Activated naive CD8-positive, alpha-beta T cell treated with anti-CD3 and anti-CD28 coated beads for 36 hours (primary cell): ENCODE measurements around the gene RNF44. TPM values are rescaled to one million over a fixed set of nuclear protein-coding genes. Genes with fewer than 3 reads are reported as not detected.
"Not testable (repeated sequence)": the region's sequence is repeated elsewhere in the genome, so short reads cannot be mapped to it uniquely, and the experiment has no call there.

Experiments used
- DNase-seq: peaks from one replicate; pipeline ENCODE4 v3.0.0; 2021
- H3K27ac Mint-ChIP-seq: one replicate; pipeline ENCODE4 v1.8.0; 2022; ENCODE audit warnings: mild to moderate bottlenecking, moderate library complexity, mixed read lengths
- H3K27me3 Mint-ChIP-seq: one replicate; pipeline ENCODE4 v1.8.0; 2022; ENCODE audit warnings: mild to moderate bottlenecking, mixed read lengths
- H3K36me3 Mint-ChIP-seq: one replicate; pipeline ENCODE4 v1.8.0; 2021; ENCODE audit warnings: mild to moderate bottlenecking, mixed read lengths
- H3K4me1 Mint-ChIP-seq: one replicate; pipeline ENCODE4 v1.8.0; 2021; ENCODE audit warnings: mixed read lengths
- H3K4me3 Mint-ChIP-seq: one replicate; pipeline ENCODE4 v1.8.0; 2022; ENCODE audit warnings: mild to moderate bottlenecking, moderate library complexity, mixed read lengths
- H3K9me3 Mint-ChIP-seq: one replicate; pipeline ENCODE4 v1.8.0; 2022; ENCODE audit warnings: mixed read lengths
- total RNA-seq, 2 experiments: library from RNA; stranded (reverse); gene quantifications; one replicate each; pipeline ENCODE4 v1.2.3, GENCODE V29; 2021

Gene RNF44
- total RNA-seq, 2 experiments from 2014 or later, result 53.4 to 53.8 TPM

DNA sequence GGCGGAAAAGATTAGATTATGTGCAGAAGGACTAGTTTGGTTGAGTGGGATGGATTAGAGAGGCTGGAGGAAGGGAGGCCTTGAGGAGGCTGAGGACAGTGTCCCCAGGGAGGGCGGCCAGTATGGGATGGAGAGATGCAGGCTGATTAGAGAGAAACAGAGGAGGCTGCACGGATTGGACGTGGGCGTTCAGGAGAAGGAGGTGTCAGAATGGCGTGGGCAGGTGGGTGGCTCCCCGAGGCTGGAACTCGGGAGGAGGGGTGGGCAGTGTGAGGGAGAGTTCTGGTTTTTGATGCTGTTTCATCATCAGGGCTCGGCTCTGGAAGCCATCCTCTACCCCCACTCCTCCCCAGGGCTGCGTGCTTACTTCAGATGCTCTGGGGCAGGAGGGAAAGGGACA lies 25.0 kb upstream of the RNF44 start:
- no peaks in the 10 kb centered on the region for H3K9me3 Mint-ChIP-seq
- peaks cover 23% of the 10 kb centered on the region for H3K4me1 Mint-ChIP-seq
- no peak overlapping the region for H3K27ac Mint-ChIP-seq
- no peaks in the 10 kb centered on the region for H3K27me3 Mint-ChIP-seq
- DNase-seq, result no peak
- H3K36me3 Mint-ChIP-seq, result no peaks in the 10 kb centered on the region
- H3K4me3 Mint-ChIP-seq, result no peak overlapping the region

DNA sequence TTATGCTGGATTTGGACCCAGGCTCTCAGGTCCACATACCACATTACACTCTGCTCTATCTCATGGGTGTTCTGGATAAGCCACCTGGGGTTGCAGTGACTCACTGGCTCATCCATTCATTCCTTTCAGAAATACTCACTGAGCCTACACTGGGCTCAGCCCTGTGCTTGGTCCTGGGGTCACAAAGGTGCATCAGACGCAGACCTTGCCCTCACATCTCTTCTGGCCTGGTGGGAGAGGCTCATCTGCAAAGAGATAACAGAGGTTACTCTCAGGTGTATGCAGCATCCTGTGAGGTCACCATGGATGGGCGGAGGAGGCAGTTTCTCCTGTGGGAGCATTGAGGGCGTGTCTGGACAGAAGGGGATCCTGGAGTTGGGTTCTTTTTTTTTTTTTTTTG lies 24.1 kb upstream of the RNF44 start:
- no peak for DNase-seq
- H3K27me3 Mint-ChIP-seq, result no peaks in the 10 kb centered on the region
- H3K4me3 Mint-ChIP-seq, result no peak overlapping the region
- peaks cover 25% of the 10 kb centered on the region for H3K4me1 Mint-ChIP-seq
- H3K9me3 Mint-ChIP-seq, result no peaks in the 10 kb centered on the region
- H3K27ac Mint-ChIP-seq, result no peak overlapping the region
- H3K36me3 Mint-ChIP-seq, result no peaks in the 10 kb centered on the region

DNA sequence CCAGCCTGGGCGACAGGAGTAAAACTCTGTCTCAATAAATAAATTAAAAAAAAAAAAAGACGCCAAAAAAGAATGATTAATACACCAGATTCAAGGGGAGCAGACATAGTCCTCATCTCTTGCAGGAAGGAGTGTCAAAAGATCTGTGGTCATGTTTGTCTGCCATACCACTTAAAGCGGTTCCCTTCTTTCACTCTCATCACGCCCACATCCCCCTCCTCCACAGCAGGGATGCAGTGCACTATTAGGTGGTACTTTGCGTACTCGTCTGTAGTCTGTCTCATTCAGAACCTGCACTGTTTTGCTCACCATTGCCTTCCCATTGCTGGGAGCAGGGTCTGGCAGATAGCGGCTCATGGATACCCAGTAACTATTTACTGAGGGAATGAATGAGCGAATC lies 23.2 kb upstream of the RNF44 start:
- Mint-ChIP-seq H3K27ac (no peak overlapping the region), H3K27me3 (no peaks in the 10 kb centered on the region), H3K9me3 (no peaks in the 10 kb centered on the region)

DNA sequence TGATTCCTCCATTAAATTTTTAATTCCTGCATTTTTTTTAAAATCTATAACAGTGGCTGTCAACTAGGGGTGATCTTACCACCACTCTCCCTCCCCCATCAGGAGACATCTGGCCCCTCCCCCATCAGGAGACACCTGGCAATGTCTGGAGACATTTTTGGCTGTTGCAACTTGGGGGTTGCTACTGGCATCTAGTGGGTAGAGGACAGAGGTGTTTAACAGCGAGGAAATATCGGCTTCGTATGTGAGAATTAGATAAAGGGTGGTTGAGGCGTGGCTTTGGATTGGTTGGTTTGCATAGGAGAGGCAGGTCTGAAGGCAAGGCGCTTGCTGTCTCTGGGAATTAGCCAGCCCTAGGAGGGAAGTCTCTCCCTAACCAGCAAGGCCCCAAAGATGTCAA lies 22.5 kb upstream of the RNF44 start:
- Mint-ChIP-seq H3K27me3 (no peaks in the 10 kb centered on the region), H3K27ac (no peak overlapping the region), H3K4me3 (no peak overlapping the region), H3K9me3 (no peaks in the 10 kb centered on the region), H3K4me1 (peaks cover 37% of the 10 kb centered on the region), H3K36me3 (no peaks in the 10 kb centered on the region)
- DNase-seq, result no peak

More for the DNA sequence above, 23.2 kb upstream of the RNF44 start:
- Mint-ChIP-seq H3K4me1 (peaks cover 31% of the 10 kb centered on the region), H3K36me3 (no peaks in the 10 kb centered on the region), H3K4me3 (no peak overlapping the region)
- DNase-seq, result peak; percentile 59

DNA sequence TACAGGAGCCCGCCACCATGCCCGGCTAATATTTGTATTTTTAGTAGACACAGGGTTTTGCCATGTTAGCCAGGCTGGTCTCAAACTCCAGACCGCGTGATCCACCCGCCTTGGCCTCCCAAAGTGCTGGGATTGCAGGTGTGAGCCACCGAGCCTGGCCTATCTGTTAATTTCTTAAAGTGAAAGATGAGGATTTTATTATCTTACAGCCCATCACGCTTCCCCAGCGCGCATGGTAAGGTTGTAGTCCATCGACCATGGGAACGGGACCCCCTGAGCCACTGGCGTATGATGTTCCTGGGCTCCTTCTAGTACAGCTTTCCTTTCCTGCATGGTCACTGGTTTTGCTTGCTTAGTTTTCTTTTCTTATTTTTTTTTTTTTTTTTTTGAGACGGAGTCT lies 20.6 kb upstream of the RNF44 start:
- no peaks in the 10 kb centered on the region for H3K9me3 Mint-ChIP-seq
- H3K27ac Mint-ChIP-seq, result no peak overlapping the region
- no peaks in the 10 kb centered on the region for H3K27me3 Mint-ChIP-seq
- no peak overlapping the region for H3K4me3 Mint-ChIP-seq
- no peak for DNase-seq
- no peaks in the 10 kb centered on the region for H3K36me3 Mint-ChIP-seq
- peaks cover 50% of the 10 kb centered on the region for H3K4me1 Mint-ChIP-seq

DNA sequence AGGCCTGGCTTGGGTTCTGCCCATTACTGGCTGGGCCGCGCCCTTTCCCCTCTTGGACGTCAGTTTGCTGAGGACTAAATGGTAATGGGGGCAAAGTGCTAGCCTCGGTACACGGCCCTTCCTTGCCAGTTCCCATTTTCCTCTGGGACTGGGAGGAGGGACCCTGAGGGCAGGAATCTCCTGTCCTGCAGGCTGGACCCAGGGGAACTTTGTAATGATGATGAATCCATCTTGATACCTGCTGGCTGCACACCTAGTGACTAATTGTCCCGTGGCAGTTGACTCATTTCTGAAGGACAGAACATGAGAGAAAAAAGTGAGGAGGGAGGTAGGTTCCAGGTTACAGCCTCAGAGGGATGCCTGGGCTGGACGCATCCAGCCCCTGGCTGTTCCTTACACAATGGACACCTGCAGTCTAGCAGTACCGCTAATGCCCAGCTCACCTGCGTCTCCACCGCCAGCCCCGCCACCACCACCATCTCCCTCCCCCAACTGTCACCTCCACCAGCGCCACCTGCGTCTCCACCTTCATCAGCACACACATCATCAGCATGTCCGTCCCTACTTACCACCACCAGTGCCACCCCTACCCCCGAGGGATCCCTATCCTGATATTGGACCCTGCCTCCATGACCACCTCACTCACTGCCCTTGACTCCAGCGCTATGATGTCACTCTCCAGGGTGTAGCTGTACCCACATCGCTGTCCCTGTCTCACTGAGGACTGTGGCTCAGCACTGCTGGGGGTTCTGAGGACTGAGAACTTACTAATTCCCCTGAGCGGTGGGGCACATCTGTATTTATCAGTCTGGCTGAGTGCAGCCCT lies 16.3 kb upstream of the RNF44 start:
- no peaks in the 10 kb centered on the region for H3K9me3 Mint-ChIP-seq
- H3K27me3 Mint-ChIP-seq, result no peaks in the 10 kb centered on the region
- H3K4me1 Mint-ChIP-seq, result peaks cover 41% of the 10 kb centered on the region
- no peaks in the 10 kb centered on the region for H3K36me3 Mint-ChIP-seq
- no peak for DNase-seq
- no peak overlapping the region for H3K27ac Mint-ChIP-seq
- no peak overlapping the region for H3K4me3 Mint-ChIP-seq

DNA sequence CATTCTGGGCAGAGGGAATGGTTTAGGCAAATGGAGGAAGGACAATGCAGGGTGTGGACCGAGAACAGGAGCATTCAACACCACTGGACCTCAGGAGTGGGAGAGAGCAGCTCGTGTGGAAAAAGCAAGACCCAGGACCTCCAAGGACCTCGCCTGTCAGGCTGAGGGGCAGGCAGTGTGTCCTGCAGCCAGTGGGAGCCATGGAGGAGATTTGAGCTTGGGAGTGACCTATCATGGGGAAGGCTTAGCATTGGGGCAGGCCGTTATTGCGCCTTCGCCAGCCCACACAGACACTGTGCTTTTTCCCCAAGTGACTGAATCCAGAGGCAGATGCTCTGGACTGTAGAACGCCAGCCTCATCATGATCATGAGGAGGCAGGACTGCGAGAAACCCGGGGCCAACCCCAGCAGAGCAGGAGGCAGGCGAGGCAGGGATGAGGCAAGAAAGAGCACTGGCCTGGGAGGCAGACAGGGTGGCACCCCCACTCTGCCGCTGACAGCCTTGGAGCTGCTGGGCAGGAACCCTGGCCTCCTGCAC lies 15.2 kb upstream of the RNF44 start:
- no peak overlapping the region for H3K27ac Mint-ChIP-seq
- H3K4me1 Mint-ChIP-seq, result peaks cover 49% of the 10 kb centered on the region
- H3K4me3 Mint-ChIP-seq, result no peak overlapping the region
- no peaks in the 10 kb centered on the region for H3K36me3 Mint-ChIP-seq
- H3K9me3 Mint-ChIP-seq, result no peaks in the 10 kb centered on the region
- H3K27me3 Mint-ChIP-seq, result no peaks in the 10 kb centered on the region
- DNase-seq, result no peak

DNA sequence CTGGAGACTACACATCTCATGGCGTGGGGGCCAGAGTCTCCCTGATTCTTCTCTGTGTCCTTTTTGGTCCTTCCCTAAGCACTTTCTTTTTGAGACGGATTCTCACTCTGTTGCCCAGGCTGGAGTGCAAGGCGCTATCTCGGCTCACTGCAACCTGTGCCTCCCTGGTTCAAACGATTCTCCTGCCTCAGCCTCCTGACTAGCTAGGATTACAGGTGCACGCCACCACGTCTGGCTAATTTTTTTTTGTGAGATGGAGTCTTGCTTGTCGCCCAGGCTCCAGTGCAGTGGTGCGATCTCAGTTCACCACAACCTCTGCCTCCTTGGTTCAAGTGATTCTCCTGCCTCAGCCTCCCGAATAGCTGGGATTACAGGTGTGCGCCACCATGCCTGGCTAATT lies 13.7 kb upstream of the RNF44 start:
- not testable (repeated sequence) for DNase-seq, H3K36me3 Mint-ChIP-seq, H3K27me3 Mint-ChIP-seq, H3K9me3 Mint-ChIP-seq
- H3K4me3 Mint-ChIP-seq, result peak overlapping the region; percentile 50
- H3K4me1 Mint-ChIP-seq, result peaks cover 51% of the 10 kb centered on the region
- H3K27ac Mint-ChIP-seq, result peak overlapping the region; percentile 69

DNA sequence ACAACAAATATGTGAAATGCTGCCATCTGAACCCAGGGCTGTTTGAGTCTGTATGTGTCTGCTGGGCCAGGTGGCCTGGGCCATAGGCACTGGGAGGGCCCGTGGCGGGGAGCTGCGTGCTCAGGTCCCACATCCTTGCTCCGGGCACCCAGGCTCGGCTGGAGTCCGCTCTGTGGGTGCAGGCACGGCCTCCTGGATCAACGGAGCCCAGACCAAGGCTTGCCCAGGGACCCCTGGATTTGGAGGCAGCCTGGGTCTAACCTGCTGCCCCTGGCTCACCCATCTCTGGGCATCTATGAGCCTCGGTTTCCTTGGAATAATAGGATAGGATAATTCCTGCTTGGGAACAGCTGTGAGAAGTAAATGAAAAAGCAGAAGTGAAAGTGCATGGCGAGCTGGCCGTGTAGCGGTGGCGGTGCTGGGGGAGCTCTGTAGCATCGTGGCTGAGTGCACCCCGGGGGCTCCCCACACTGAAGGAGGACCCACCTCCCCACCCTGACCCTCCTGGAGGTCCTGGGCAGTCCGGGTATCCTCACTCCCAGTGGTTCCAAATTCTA lies 13.2 kb upstream of the RNF44 start:
- Mint-ChIP-seq H3K27me3 (no peaks in the 10 kb centered on the region), H3K4me3 (peak overlapping the region; percentile 50), H3K36me3 (no peaks in the 10 kb centered on the region), H3K27ac (peak overlapping the region; percentile 69), H3K9me3 (no peaks in the 10 kb centered on the region), H3K4me1 (peaks cover 49% of the 10 kb centered on the region)
- no peak for DNase-seq

DNA sequence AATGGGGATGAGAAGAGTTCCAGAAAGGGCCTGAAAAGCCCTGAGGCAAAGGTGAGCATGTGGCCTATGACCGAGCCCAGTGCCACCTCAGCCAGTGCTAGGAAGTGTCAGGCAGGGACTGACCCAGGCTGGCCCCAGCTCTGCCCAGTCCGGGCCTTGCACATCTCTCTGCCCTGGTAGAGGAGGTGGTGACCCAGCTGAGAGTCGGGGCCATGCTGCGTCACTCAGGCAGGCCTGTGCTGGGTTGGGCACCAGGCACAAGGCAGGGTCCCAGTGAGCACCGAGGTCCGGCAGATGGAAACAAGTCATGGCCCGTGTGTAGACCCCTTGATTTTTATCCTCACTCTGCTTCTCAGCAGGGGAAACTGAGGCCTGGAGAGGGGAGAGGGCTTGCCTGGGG lies 12.7 kb upstream of the RNF44 start:
- Mint-ChIP-seq H3K27me3 (no peaks in the 10 kb centered on the region), H3K4me3 (no peak overlapping the region), H3K9me3 (no peaks in the 10 kb centered on the region), H3K36me3 (no peaks in the 10 kb centered on the region), H3K27ac (peak overlapping the region; percentile 29), H3K4me1 (peaks cover 49% of the 10 kb centered on the region)
- no peak for DNase-seq

DNA sequence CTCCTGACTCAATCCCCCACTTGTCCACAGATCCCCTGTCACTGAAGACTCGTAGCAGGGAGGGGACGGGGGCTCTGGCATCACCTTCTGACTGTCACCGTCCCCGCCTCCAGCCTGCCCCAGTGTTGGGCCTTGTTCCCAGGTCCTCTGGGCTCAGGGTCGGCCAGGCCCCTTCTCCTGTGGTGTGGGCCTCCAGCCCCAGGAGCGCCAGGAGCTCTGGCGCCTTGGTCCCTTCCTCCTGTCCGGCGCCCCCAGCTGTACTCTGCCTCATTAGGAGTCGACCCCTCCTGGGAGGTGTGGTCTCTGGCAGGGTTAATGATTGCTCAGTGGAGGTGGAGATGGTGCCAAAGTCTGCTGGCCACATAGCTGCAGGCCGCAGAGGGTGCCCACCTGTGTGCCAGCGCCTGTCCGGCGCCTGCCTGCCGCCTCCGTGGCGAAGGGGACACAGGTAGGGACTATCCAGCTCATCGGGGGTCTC lies 11.8 kb upstream of the RNF44 start, which contains the start of gene CDHR2:
Gene CDHR2, plus strand, starts transcription at position 376 of the 478 bp plus-strand sequence. CDS start 16,011 bp downstream, outside the sequence.
- Mint-ChIP-seq H3K27me3 (no peaks in the 10 kb centered on the region), H3K27ac (peak within 1 kb of the TSS; percentile 29), H3K36me3 (no peaks in the 10 kb centered on the region), H3K4me1 (peaks cover 50% of the 10 kb centered on the region), H3K4me3 (peak within 1 kb of the TSS; percentile 50), H3K9me3 (no peaks in the 10 kb centered on the region)
- DNase-seq, result no peak

DNA sequence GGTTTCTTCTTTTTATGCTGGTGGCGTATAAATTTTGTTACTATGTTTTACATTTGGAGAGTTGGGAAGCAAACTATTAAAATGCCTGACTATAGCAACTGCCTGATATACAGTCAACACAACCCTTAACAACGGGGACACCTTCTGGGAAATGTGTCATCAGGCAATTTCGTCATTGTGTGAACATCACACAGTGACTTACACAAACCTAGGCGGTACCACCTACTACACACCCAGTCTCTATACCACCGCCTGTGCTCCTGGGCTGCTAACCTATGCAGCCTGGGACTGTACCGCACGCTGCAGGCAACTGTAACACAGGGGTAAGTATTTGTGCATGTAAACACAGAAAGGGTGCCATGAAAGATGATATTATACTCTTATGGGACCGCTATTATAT lies 10.6 kb upstream of the RNF44 start:
- no peak for DNase-seq
- peaks cover 39% of the 10 kb centered on the region for H3K4me1 Mint-ChIP-seq
- H3K27ac Mint-ChIP-seq, result peak overlapping the region; percentile 51
- no peak overlapping the region for H3K4me3 Mint-ChIP-seq
- no peaks in the 10 kb centered on the region for H3K36me3 Mint-ChIP-seq
- no peaks in the 10 kb centered on the region for H3K27me3 Mint-ChIP-seq
- no peaks in the 10 kb centered on the region for H3K9me3 Mint-ChIP-seq

DNA sequence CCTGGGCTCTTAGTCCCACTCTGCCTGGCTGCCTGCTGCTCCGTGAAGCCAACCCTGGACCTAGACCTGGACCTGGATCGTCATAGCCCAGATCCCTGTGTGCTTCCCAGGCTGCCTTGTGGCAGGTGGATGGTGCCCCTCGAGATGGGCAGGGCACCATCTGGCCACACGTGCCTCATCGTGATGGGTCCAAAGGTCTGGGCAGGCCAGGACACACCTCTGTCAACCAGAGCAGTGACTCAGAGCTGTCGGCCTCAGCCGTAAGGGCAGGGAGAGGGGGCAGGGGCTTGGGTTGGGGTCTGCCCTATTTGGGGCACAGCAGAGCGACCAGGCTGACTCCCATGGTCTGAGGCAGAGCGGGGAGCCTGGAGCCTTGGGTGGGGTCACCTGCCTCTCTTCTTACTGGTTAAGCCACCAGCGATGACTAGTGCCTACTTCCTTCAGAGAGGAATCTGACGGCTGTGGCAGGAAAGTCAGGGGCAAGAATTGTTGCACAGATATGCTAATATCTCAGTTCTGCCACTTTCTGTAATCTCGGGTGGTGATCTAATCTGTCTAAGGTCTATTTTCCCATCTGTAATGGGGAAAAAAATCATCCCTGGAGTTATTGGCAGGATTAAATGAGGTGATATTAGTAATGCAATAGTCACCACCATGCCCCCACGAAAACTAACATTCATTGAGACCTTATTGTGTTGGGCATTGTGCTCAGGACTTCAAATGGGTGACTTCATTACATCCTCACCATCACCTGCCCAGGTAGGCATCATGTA lies 8.7 kb upstream of the RNF44 start:
- Mint-ChIP-seq H3K4me3 (no peak overlapping the region), H3K9me3 (no peaks in the 10 kb centered on the region), H3K36me3 (no peaks in the 10 kb centered on the region), H3K27me3 (no peaks in the 10 kb centered on the region), H3K4me1 (peaks cover 49% of the 10 kb centered on the region), H3K27ac (no peak overlapping the region)
- no peak for DNase-seq

DNA sequence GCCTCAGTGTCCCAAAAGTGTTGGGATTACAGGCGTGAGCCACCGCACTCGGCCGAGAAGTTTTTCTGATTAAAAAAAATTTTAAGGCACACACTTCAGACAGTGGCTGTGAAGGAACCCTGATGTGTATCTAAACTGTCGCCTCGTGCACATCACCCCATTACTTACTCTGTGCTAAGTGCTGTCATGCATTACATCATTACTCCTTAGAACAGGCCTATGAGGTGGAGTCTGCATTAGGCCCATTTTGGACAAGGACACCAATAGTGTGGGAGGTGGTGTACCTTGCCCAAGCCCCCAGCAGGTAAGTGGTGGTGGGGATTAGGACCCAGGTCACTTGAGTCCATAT lies 8.2 kb upstream of the RNF44 start:
- no peaks in the 10 kb centered on the region for H3K36me3 Mint-ChIP-seq
- DNase-seq, result no peak
- H3K4me3 Mint-ChIP-seq, result no peak overlapping the region
- no peaks in the 10 kb centered on the region for H3K9me3 Mint-ChIP-seq
- peak overlapping the region; percentile 72 for H3K27ac Mint-ChIP-seq
- peaks cover 49% of the 10 kb centered on the region for H3K4me1 Mint-ChIP-seq
- H3K27me3 Mint-ChIP-seq, result no peaks in the 10 kb centered on the region
